A549 (cell line): Measurements from ENCODE around the gene SLC6A5. TPM values are rescaled to one million over a fixed set of nuclear protein-coding genes. Genes with fewer than 3 reads are reported as not detected.
"Not testable (repeated sequence)": the region's sequence is repeated elsewhere in the genome, so short reads cannot be mapped to it uniquely, and the experiment has no call there.

Experiments used
- ATAC-seq, 2 experiments: fragments of 200-7000 bp in 1 of 2; fragments of >200 bp in 1 of 2; cut with Nextera tagmentation in 1 of 2; cut with Tn5 transposase in 1 of 2; 3 replicates each; pipeline versions ENCODE4 v1.8.0 to v1.9.1; 2018 to 2020; ENCODE audit warnings: mild to moderate bottlenecking in 1 of 2, moderate library complexity in 1 of 2
- CTCF ChIA-PET: fragments of 300-600 bp; sonication (Branson Sonifier 250); formaldehyde crosslinking; extraction: SDS; loops from one replicate; lab custom pipeline; 2021; ENCODE audit warnings: antibody characterized with exemption, inconsistent platforms; lab: Yijun Ruan, JAX
- POLR2A ChIA-PET: fragments of 350-600 bp; formaldehyde crosslinking; extraction: SDS; loops from one replicate; lab custom pipeline; 2021; ENCODE audit warnings: antibody characterized with exemption, inconsistent platforms; lab: Yijun Ruan, JAX
- DNase-seq, 2 experiments: peaks; one replicate each; pipeline versions ENCODE4 v3.0.0 to v3.0.0-alpha.2; 2011 to 2016; ENCODE audit warnings: low read depth in 1 of 2, low spot score in 1 of 2
- FAIRE-seq: peaks from 2 replicates; lab custom pipeline; 2011; peaks lifted over from hg19 to GRCh38; lab: Jason Lieb, UNC
- H3K27ac ChIP-seq, 2 experiments: fragments of >200 bp; sonication (Bioruptor Twin); formaldehyde crosslinking; 3 replicates each; pipeline ENCODE4 v1.5.1; 2016 to 2017
- H3K4me1 ChIP-seq: fragments of >200 bp; sonication (Bioruptor Twin); formaldehyde crosslinking; 3 replicates; pipeline ENCODE4 v1.6.1; 2016
- H3K4me2 ChIP-seq: fragments of >200 bp; sonication (Bioruptor Twin); formaldehyde crosslinking; 3 replicates; pipeline ENCODE4 v1.6.1; 2016
- H3K4me3 ChIP-seq: fragments of >200 bp; sonication (Bioruptor Twin); formaldehyde crosslinking; 3 replicates; pipeline ENCODE4 v1.5.1; 2016
- H3K9me3 ChIP-seq: fragments of >200 bp; sonication (Bioruptor Twin); formaldehyde crosslinking; 3 replicates; pipeline ENCODE4 v1.6.1; 2016
- ATOH8 ChIP-seq: fragments of 250-450 bp; sonication (Bioruptor Pico); IDR thresholded peaks from 2 replicates; pipeline ENCODE4 v1.5.0; 2020; ENCODE audit warnings: low read depth, mild to moderate bottlenecking, moderate library complexity
- E2F6 ChIP-seq: IDR thresholded peaks from 2 replicates; pipeline ENCODE4 v1.6.1; 2012; ENCODE audit warnings: low read depth, borderline replicate concordance
- EHMT2 ChIP-seq: fragments of 200-600 bp; sonication (generic); IDR thresholded peaks from 2 replicates; pipeline ENCODE4 v1.6.1; 2016; ENCODE audit warnings: antibody characterized with exemption, low read depth, mild to moderate bottlenecking, moderate library complexity
- ELK1 ChIP-seq: fragments of 150-350 bp; IDR thresholded peaks from 2 replicates; pipeline ENCODE4 v1.6.1; 2014; ENCODE audit warnings: low read depth, mild to moderate bottlenecking, low read length
- FOSB ChIP-seq: fragments of 250-450 bp; sonication (Bioruptor Pico); IDR thresholded peaks from 2 replicates; pipeline ENCODE4 v1.5.0; 2020; ENCODE audit warnings: mild to moderate bottlenecking, moderate library complexity
- FOXS1 ChIP-seq: fragments of 250-450 bp; sonication (Bioruptor Pico); IDR thresholded peaks from 2 replicates; pipeline ENCODE4 v1.5.0; 2020; ENCODE audit warnings: mild to moderate bottlenecking, moderate library complexity
- HMGXB4 ChIP-seq: fragments of 250-450 bp; sonication (Bioruptor Pico); IDR thresholded peaks from 2 replicates; pipeline ENCODE4 v1.5.0; 2021; ENCODE audit warnings: mild to moderate bottlenecking, moderate library complexity, borderline replicate concordance
- HOXA7 ChIP-seq: fragments of 250-450 bp; sonication (Bioruptor Pico); IDR thresholded peaks from 2 replicates; pipeline ENCODE4 v1.5.0; 2020; ENCODE audit warnings: mild to moderate bottlenecking, moderate library complexity
- HOXB13 ChIP-seq: fragments of 250-450 bp; sonication (Bioruptor Pico); IDR thresholded peaks from 2 replicates; pipeline ENCODE4 v1.5.0; 2020; ENCODE audit warnings: low read depth, mild to moderate bottlenecking, moderate library complexity
- HOXB5 ChIP-seq: fragments of 250-450 bp; sonication (Bioruptor Pico); IDR thresholded peaks from 2 replicates; pipeline ENCODE4 v1.5.0; 2020; ENCODE audit warnings: mild to moderate bottlenecking, moderate library complexity
- JUN ChIP-seq, 2 experiments: fragments of >200 bp; sonication (Bioruptor Twin); formaldehyde crosslinking; IDR thresholded peaks; 2 replicates in 1 of 2; 3 replicates in 1 of 2; pipeline ENCODE4 v1.6.1; 2016 to 2017
- JUNB ChIP-seq: fragments of >200 bp; sonication (Bioruptor Twin); formaldehyde crosslinking; IDR thresholded peaks from 2 replicates; pipeline ENCODE4 v1.6.1; 2016
- KDM5A ChIP-seq: fragments of 200-600 bp; sonication (generic); IDR thresholded peaks from 2 replicates; pipeline ENCODE4 v1.6.1; 2016; ENCODE audit warnings: antibody characterized with exemption, mild to moderate bottlenecking
- NPAS2 ChIP-seq: fragments of 250-450 bp; sonication (Bioruptor Pico); IDR thresholded peaks from 2 replicates; pipeline ENCODE4 v1.8.0; 2022; ENCODE audit warnings: mild to moderate bottlenecking, moderate library complexity, borderline replicate concordance
- PBX3 ChIP-seq: IDR thresholded peaks from 2 replicates; pipeline ENCODE4 v1.6.1; 2012
- PHF8 ChIP-seq: fragments of 200-600 bp; sonication (generic); IDR thresholded peaks from 2 replicates; pipeline ENCODE4 v1.6.1; 2016; ENCODE audit warnings: low read depth, mild to moderate bottlenecking, antibody characterized with exemption, moderate library complexity, borderline replicate concordance
- POLR2AphosphoS2 ChIP-seq: conservative IDR thresholded peaks from 2 replicates; pipeline ENCODE4 v1.6.1; 2012; ENCODE audit warnings: low read length, improper control_type of control experiment, inconsistent platforms
- RAD21 ChIP-seq, 2 experiments: fragments of >200 bp in 1 of 2; sonication (Bioruptor Twin) in 1 of 2; formaldehyde crosslinking in 1 of 2; IDR thresholded peaks in 1 of 2; conservative IDR thresholded peaks in 1 of 2; 2 replicates in 1 of 2; 3 replicates in 1 of 2; pipeline ENCODE4 v1.6.1; 2012 to 2018; ENCODE audit warnings: inconsistent platforms in 1 of 2
- RNF2 ChIP-seq: fragments of 200-600 bp; sonication (generic); IDR thresholded peaks from 2 replicates; pipeline ENCODE4 v1.6.1; 2016; ENCODE audit warnings: low read depth, mild to moderate bottlenecking, antibody characterized with exemption, moderate library complexity, borderline replicate concordance
- TP53 ChIP-seq: fragments of 250-450 bp; sonication (Bioruptor Pico); IDR thresholded peaks from 2 replicates; pipeline ENCODE4 v1.5.0; 2021; ENCODE audit warnings: mild to moderate bottlenecking, moderate library complexity
- ZSCAN20 ChIP-seq: fragments of 250-450 bp; sonication (Bioruptor Pico); IDR thresholded peaks from 2 replicates; pipeline ENCODE4 v1.8.0; 2022; ENCODE audit warnings: mild to moderate bottlenecking, moderate library complexity
- WGBS: methylation state at CpG from one replicate; pipeline ENCODE4 v1.1.6; 2017; ENCODE audit errors: missing lambda C conversion rate; 5-methylcytosine and 5-hydroxymethylcytosine counted together
- polyA plus RNA-seq, 4 experiments: library from polyadenylated mRNA; depleted of rRNA in 3 of 4; stranded (reverse); fragments of >200 nt; fragmentation: RNase III in 1 of 4; extraction: RNeasy Plus Mini Kit Qiagen cat#74134 plus additional on column Dnase treatment in 1 of 4; gene quantifications; 2 replicates in 3 of 4; 3 replicates in 1 of 4; pipeline ENCODE4 v1.2.3, GENCODE V29; 2011 to 2017

SLC6A5 gene
- polyA plus RNA-seq, 2 of the 4 experiments (the other 2 are of a cell fraction) = not detected

- ATAC-seq (no peak), DNase-seq (no peak), FAIRE-seq (no peak)
- Histone ChIP-seq H3K4me1 (no peaks in the 10 kb centered on the region), H3K4me2 (no peak overlapping the region), H3K27ac (no peak overlapping the region), H3K9me3 (no peaks in the 10 kb centered on the region), H3K4me3 (no peak overlapping the region)
- WGBS = 8% methylated on average over 1 of the region's 1 CpG
- TF ChIP-seq TP53 (CRISPR knock-in tag) (no peak), RNF2 (no peak), HOXA7 (CRISPR knock-in tag) (no peak), POLR2AphosphoS2 (no peak), ATOH8 (CRISPR knock-in tag) (no peak), ELK1 (no peak), EHMT2 (no peak), PBX3 (no peak)
- POLR2A ChIA-PET = no interaction called here
- CTCF ChIA-PET = no interaction called here
Measured at GRCh38 chr11:20564846-20565635, 34.4 kb upstream of the SLC6A5 start.

- POLR2A ChIA-PET, DNase-seq, H3K9me3 ChIP-seq, H3K4me2 ChIP-seq, CTCF ChIA-PET, H3K4me1 ChIP-seq, FAIRE-seq, H3K4me3 ChIP-seq, ATAC-seq, H3K27ac ChIP-seq: not testable (repeated sequence)
- WGBS = 26% methylated on average over 4 of the region's 4 CpGs
Measured at GRCh38 chr11:20566115-20566514, 33.3 kb upstream of the SLC6A5 start.

- POLR2A ChIA-PET = no interaction called here
- Histone ChIP-seq H3K27ac (no peak overlapping the region), H3K4me3 (no peak overlapping the region), H3K4me2 (no peak overlapping the region), H3K4me1 (no peaks in the 10 kb centered on the region), H3K9me3 (no peaks in the 10 kb centered on the region)
- DNase-seq (no peak), ATAC-seq (no peak), FAIRE-seq (no peak)
- WGBS = 55% methylated on average over 5 of the region's 5 CpGs
- CTCF ChIA-PET = no interaction called here
- TF ChIP-seq FOXS1 (CRISPR knock-in tag) (no peak), HOXB13 (no peak), FOSB (CRISPR knock-in tag) (no peak), EHMT2 (no peak), ZSCAN20 (no peak), NPAS2 (CRISPR knock-in tag) (no peak), PBX3 (no peak), HOXB5 (no peak), PHF8 (no peak), TP53 (CRISPR knock-in tag) (no peak), JUNB (no peak), HMGXB4 (no peak), E2F6 (no peak), RAD21 (conservative IDR thresholded peaks at IDR 0.05 in 1 of 2, IDR thresholded peaks at IDR 0.05 in 1 of 2) (no peak), JUN (IDR thresholded peaks at IDR 0.05) (no peak), KDM5A (no peak)
Measured at GRCh38 chr11:20566591-20567434, 32.6 kb upstream of the SLC6A5 start.
